GM21723 (cell line): ENCODE measurements around the gene SLC17A4.
A peak's percentile ranks its signal among the peaks of the same experiment; 100 is the strongest.
"Not testable (repeated sequence)": the region's sequence is repeated elsewhere in the genome, so short reads cannot be mapped to it uniquely, and the experiment has no call there.

Source experiments
- ATAC-seq: cut with Tn5 transposase; IDR thresholded peaks from one replicate; pipeline ENCODE4 v1.9.1; 2021; ENCODE audit warnings: mild to moderate bottlenecking, moderate library complexity; ENCODE audit not compliant: unreplicated experiment

The SLC17A4 gene

GRCh38 chr6:25748601-25749517 lies 5.7 kb upstream of the SLC17A4 start:
- not testable (repeated sequence) for ATAC-seq

- no peak for ATAC-seq
Measured at GRCh38 chr6:25749837-25750236, 4.7 kb upstream of the SLC17A4 start.

- ATAC-seq: no peak
Measured at GRCh38 chr6:25750906-25751305, 3.6 kb upstream of the SLC17A4 start.

GRCh38 chr6:25753079-25753478 lies 1.5 kb upstream of the SLC17A4 start:
- ATAC-seq: no peak

GRCh38 chr6:25755483-25755882 lies 941 bp downstream of the SLC17A4 start:
- no peak for ATAC-seq

GRCh38 chr6:25756382-25757363 lies 2.1 kb downstream of the SLC17A4 start:
- no peak for ATAC-seq

GRCh38 chr6:25757936-25758642 lies 3.5 kb downstream of the SLC17A4 start:
- no peak for ATAC-seq

GRCh38 chr6:25764611-25765010 lies 10.1 kb downstream of the SLC17A4 start:
- ATAC-seq: no peak

GRCh38 chr6:25768566-25768965 lies 14.0 kb downstream of the SLC17A4 start:
- ATAC-seq: no peak

GRCh38 chr6:25769983-25770382 lies 15.4 kb downstream of the SLC17A4 start:
- ATAC-seq: no peak

- ATAC-seq: no peak
Measured at GRCh38 chr6:25774120-25774715, 19.7 kb downstream of the SLC17A4 start.

GRCh38 chr6:25777031-25777430 lies 22.5 kb downstream of the SLC17A4 start:
- ATAC-seq: no peak

- ATAC-seq: no peak
Measured at GRCh38 chr6:25777856-25778649, 23.5 kb downstream of the SLC17A4 start.

- no peak for ATAC-seq
Measured at GRCh38 chr6:25781134-25781533, 26.6 kb downstream of the SLC17A4 start.

- no peak for ATAC-seq
Measured at GRCh38 chr6:25787428-25787827, 32.9 kb downstream of the SLC17A4 start.

- ATAC-seq: peak; percentile 65
Measured at GRCh38 chr6:25788305-25788922, 33.9 kb downstream of the SLC17A4 start.

- ATAC-seq: no peak
Measured at GRCh38 chr6:25789475-25789874, 34.9 kb downstream of the SLC17A4 start.

GRCh38 chr6:25792016-25792415 lies 37.5 kb downstream of the SLC17A4 start:
- ATAC-seq: no peak

GRCh38 chr6:25793970-25794369 lies 39.4 kb downstream of the SLC17A4 start:
- no peak for ATAC-seq
